Liver (tissue), 9 donors: Measurements from ENCODE around the gene CHID1. TPM values are rescaled to one million over a fixed set of nuclear protein-coding genes. Genes with fewer than 3 reads are reported as not detected.

Experiments used
- DNase-seq: peaks from one replicate; pipeline ENCODE4 v3.0.0-alpha.2; 2017; ENCODE audit warnings: low spot score
- H3K27ac ChIP-seq, 2 donors: one replicate each; pipeline ENCODE4 v1.7.0; 2013; ENCODE audit warnings: inconsistent platforms in 2 of 2, low read length in 2 of 2, control low read depth in 1 of 2, low read depth in 1 of 2, mild to moderate bottlenecking in 1 of 2
- H3K27me3 ChIP-seq, 4 donors: one replicate each; pipeline versions ENCODE4 v1.6.1 to v1.7.0; 2013; ENCODE audit warnings: low read length in 3 of 4, inconsistent platforms in 1 of 4, mild to moderate bottlenecking in 1 of 4, moderate library complexity in 1 of 4; ENCODE audit not compliant: control insufficient read depth in 4 of 4, insufficient read depth in 4 of 4
- H3K36me3 ChIP-seq, 4 donors: one replicate each; pipeline versions ENCODE4 v1.6.1 to v1.7.0; 2013; ENCODE audit warnings: low read length in 3 of 4, mild to moderate bottlenecking in 3 of 4, low read depth in 1 of 4, moderate library complexity in 1 of 4; ENCODE audit not compliant: control insufficient read depth in 4 of 4, insufficient read depth in 3 of 4
- H3K4me1 ChIP-seq, 4 donors: one replicate each; pipeline versions ENCODE4 v1.6.1 to v1.7.0; 2013; ENCODE audit warnings: low read length in 3 of 4, mild to moderate bottlenecking in 3 of 4, moderate library complexity in 1 of 4; ENCODE audit not compliant: control insufficient read depth in 4 of 4, insufficient read depth in 4 of 4
- H3K4me3 ChIP-seq, 3 donors: one replicate each; pipeline versions ENCODE4 v1.6.1 to v1.7.0; 2013; ENCODE audit warnings: low read length in 3 of 3, control low read depth in 1 of 3, low read depth in 1 of 3, mild to moderate bottlenecking in 1 of 3
- H3K9ac ChIP-seq, 2 donors: one replicate each; pipeline ENCODE4 v1.7.0; 2013; ENCODE audit warnings: low read length in 2 of 2, mild to moderate bottlenecking in 2 of 2, moderate library complexity in 2 of 2, control low read depth in 1 of 2, low read depth in 1 of 2
- H3K9me3 ChIP-seq, 4 donors: one replicate each; pipeline versions ENCODE4 v1.6.1 to v1.7.0; 2013; ENCODE audit warnings: low read length in 3 of 4; ENCODE audit not compliant: control insufficient read depth in 4 of 4
- EGR1 ChIP-seq, 2 donors: IDR thresholded peaks; 2 replicates each; pipeline ENCODE4 v1.6.1; 2016 to 2018; ENCODE audit warnings: antibody characterized with exemption in 2 of 2, low read depth in 2 of 2
- FOXA1 ChIP-seq: IDR thresholded peaks from 2 replicates; pipeline ENCODE4 v1.6.1; 2016; ENCODE audit warnings: antibody characterized with exemption
- FOXA2 ChIP-seq: IDR thresholded peaks from 2 replicates; pipeline ENCODE4 v1.6.1; 2016; ENCODE audit warnings: antibody characterized with exemption
- GABPA ChIP-seq, 2 donors: IDR thresholded peaks in 1 of 2; conservative IDR thresholded peaks in 1 of 2; 2 replicates each; pipeline ENCODE4 v1.6.1; 2016; ENCODE audit warnings: antibody characterized with exemption in 2 of 2, mild to moderate bottlenecking in 1 of 2, moderate library complexity in 1 of 2
- HNF4A ChIP-seq, 2 donors: conservative IDR thresholded peaks; 2 replicates each; pipeline ENCODE4 v1.6.1; 2016; ENCODE audit warnings: antibody characterized with exemption in 2 of 2, mild to moderate bottlenecking in 2 of 2
- HNF4G ChIP-seq: IDR thresholded peaks from 2 replicates; pipeline ENCODE4 v1.6.1; 2016; ENCODE audit warnings: antibody characterized with exemption
- JUND ChIP-seq, 2 donors: IDR thresholded peaks; 2 replicates each; pipeline ENCODE4 v1.6.1; 2016; ENCODE audit warnings: antibody characterized with exemption in 2 of 2
- NR2F2 ChIP-seq: IDR thresholded peaks from 2 replicates; pipeline ENCODE4 v1.6.1; 2016; ENCODE audit warnings: antibody characterized with exemption
- RAD21 ChIP-seq, 2 donors: IDR thresholded peaks; 2 replicates each; pipeline ENCODE4 v1.6.1; 2016; ENCODE audit warnings: antibody characterized with exemption in 2 of 2, mild to moderate bottlenecking in 2 of 2
- RXRA ChIP-seq, 2 donors: IDR thresholded peaks; 2 replicates each; pipeline ENCODE4 v1.6.1; 2017 to 2018; ENCODE audit warnings: antibody characterized with exemption in 2 of 2, mild to moderate bottlenecking in 1 of 2
- SP1 ChIP-seq: IDR thresholded peaks from 2 replicates; pipeline ENCODE4 v1.6.1; 2018; ENCODE audit warnings: antibody characterized with exemption, mild to moderate bottlenecking
- TAF1 ChIP-seq: conservative IDR thresholded peaks from 2 replicates; pipeline ENCODE4 v1.6.1; 2016; ENCODE audit warnings: antibody characterized with exemption, mild to moderate bottlenecking
- YY1 ChIP-seq: IDR thresholded peaks from 2 replicates; pipeline ENCODE4 v1.6.1; 2016; ENCODE audit warnings: antibody characterized with exemption, mild to moderate bottlenecking
- WGBS: extraction: QIAGEN DNeasy Blood & Tissue Kit; methylation state at CpG from one replicate; pipeline ENCODE4 v1.1.7; 2013; 5-methylcytosine and 5-hydroxymethylcytosine counted together
- polyA plus RNA-seq, 2 donors: library from polyadenylated mRNA; stranded (reverse) in 1 of 2; unstranded in 1 of 2; fragments of 200-250 nt in 1 of 2; fragments of >200 nt in 1 of 2; fragmentation: Nextera tagmentation in 1 of 2; extraction: Ambion mirVana in 1 of 2; gene quantifications; one replicate each; pipeline versions ENCODE4 v1.2.1 to v1.2.3, GENCODE V29; 2013 to 2015
- total RNA-seq, 2 donors: library from RNA; depleted of rRNA; stranded (reverse); fragments of >200 nt; gene quantifications; one replicate each; pipeline ENCODE4 v1.2.3, GENCODE V29; 2014
- TF ChIP-seq, protein P1 (sequence below): IDR thresholded peaks from 2 replicates; pipeline ENCODE4 v1.6.1; 2016; ENCODE audit warnings: antibody characterized with exemption, mild to moderate bottlenecking
- TF ChIP-seq, protein P2 (sequence below): IDR thresholded peaks from 2 replicates; pipeline ENCODE4 v1.6.1; 2016; ENCODE audit warnings: antibody characterized with exemption
- TF ChIP-seq, protein P3 (sequence below): fragments of 150-350 bp; IDR thresholded peaks from 2 replicates; pipeline ENCODE4 v1.5.1; 2017; ENCODE audit warnings: improper control_type of control experiment, low read depth, low read length; ENCODE audit not compliant: missing input control
- TF ChIP-seq, protein P4 (sequence below): IDR thresholded peaks from 2 replicates; pipeline ENCODE4 v1.6.1; 2016; ENCODE audit warnings: antibody characterized with exemption
- TF ChIP-seq, protein P5 (sequence below): IDR thresholded peaks from 2 replicates; pipeline ENCODE4 v1.6.1; 2016; ENCODE audit warnings: antibody characterized with exemption
- donor health status: healthy.
- donor health status: healthy.
- donor health status: healthy.
- donor health status: healthy.
- donor health status: healthy.

The CHID1 gene
- total and polyA plus RNA-seq, 4 donors, result 39.5 to 68.8 (median 59.1) TPM

DNA sequence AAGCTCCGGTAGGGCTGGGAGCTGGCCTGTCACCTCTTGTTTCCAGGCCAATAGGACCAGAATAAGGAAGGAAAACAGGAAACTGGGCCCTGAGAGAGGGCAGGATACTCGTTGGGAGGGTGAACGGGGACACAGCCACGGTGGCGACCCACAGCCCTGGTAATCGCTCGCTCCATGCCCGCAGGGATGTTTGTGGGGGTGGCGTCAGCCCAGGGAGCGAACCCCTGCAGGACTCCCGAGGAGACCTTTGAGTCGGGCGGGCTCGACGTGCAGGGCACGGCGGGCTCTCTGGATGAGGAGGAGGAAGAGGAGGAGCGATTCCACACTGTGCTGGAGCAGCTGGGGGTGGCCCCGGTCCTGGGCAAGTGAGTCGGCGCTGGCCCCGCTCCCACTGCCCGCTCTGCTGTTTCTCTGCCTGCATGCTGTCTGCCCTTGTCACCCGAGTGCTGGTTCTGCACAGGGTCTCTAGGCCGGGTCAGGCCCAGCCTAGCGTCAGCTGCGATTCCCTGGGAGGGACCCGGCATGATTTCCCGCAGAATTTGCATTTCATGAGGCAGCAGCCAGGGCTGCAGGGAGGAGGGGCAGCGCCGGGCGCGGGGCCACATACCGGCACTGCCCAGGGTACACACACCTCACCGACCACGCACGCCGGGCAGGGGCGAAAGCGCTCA, 81.3 kb downstream of the CHID1 start:
- WGBS, result 18% methylated on average over 40 of the region's 40 CpGs
- peaks cover 0 to 5% (median 2%) of the 10 kb centered on the region in 4 donors for H3K36me3 ChIP-seq
- no peaks in the 10 kb centered on the region for H3K27me3 ChIP-seq
- H3K4me3 ChIP-seq, result peak overlapping the region in 1 of 3 donors; percentile 37
- peak overlapping the region in 1 of 2 donors; percentile 9 for H3K9ac ChIP-seq
- TF ChIP-seq TAF1 (no peak), EGR1 (IDR thresholded peaks at IDR 0.05; ENCODE audit: low read depth in 2 of 2) (no peak), SP1 (peak; percentile 56), GABPA (IDR thresholded peaks at IDR 0.05 in 1 of 2, conservative IDR thresholded peaks at IDR 0.05 in 1 of 2) (no peak), YY1 (no peak), RAD21 (IDR thresholded peaks at IDR 0.05) (no peak), HNF4A (conservative IDR thresholded peaks at IDR 0.05) (no peak), NR2F2 (peak; percentile 99), RXRA (IDR thresholded peaks at IDR 0.05) (peak; percentile 17 to 43), HNF4G (no peak), FOXA1 (no peak), FOXA2 (no peak), JUND (IDR thresholded peaks at IDR 0.05) (no peak)
- TF ChIP-seq, protein P1, sequence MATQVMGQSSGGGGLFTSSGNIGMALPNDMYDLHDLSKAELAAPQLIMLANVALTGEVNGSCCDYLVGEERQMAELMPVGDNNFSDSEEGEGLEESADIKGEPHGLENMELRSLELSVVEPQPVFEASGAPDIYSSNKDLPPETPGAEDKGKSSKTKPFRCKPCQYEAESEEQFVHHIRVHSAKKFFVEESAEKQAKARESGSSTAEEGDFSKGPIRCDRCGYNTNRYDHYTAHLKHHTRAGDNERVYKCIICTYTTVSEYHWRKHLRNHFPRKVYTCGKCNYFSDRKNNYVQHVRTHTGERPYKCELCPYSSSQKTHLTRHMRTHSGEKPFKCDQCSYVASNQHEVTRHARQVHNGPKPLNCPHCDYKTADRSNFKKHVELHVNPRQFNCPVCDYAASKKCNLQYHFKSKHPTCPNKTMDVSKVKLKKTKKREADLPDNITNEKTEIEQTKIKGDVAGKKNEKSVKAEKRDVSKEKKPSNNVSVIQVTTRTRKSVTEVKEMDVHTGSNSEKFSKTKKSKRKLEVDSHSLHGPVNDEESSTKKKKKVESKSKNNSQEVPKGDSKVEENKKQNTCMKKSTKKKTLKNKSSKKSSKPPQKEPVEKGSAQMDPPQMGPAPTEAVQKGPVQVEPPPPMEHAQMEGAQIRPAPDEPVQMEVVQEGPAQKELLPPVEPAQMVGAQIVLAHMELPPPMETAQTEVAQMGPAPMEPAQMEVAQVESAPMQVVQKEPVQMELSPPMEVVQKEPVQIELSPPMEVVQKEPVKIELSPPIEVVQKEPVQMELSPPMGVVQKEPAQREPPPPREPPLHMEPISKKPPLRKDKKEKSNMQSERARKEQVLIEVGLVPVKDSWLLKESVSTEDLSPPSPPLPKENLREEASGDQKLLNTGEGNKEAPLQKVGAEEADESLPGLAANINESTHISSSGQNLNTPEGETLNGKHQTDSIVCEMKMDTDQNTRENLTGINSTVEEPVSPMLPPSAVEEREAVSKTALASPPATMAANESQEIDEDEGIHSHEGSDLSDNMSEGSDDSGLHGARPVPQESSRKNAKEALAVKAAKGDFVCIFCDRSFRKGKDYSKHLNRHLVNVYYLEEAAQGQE, result no peak
- TF ChIP-seq, protein P2, sequence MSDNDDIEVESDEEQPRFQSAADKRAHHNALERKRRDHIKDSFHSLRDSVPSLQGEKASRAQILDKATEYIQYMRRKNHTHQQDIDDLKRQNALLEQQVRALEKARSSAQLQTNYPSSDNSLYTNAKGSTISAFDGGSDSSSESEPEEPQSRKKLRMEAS, result no peak
- TF ChIP-seq, protein P3, sequence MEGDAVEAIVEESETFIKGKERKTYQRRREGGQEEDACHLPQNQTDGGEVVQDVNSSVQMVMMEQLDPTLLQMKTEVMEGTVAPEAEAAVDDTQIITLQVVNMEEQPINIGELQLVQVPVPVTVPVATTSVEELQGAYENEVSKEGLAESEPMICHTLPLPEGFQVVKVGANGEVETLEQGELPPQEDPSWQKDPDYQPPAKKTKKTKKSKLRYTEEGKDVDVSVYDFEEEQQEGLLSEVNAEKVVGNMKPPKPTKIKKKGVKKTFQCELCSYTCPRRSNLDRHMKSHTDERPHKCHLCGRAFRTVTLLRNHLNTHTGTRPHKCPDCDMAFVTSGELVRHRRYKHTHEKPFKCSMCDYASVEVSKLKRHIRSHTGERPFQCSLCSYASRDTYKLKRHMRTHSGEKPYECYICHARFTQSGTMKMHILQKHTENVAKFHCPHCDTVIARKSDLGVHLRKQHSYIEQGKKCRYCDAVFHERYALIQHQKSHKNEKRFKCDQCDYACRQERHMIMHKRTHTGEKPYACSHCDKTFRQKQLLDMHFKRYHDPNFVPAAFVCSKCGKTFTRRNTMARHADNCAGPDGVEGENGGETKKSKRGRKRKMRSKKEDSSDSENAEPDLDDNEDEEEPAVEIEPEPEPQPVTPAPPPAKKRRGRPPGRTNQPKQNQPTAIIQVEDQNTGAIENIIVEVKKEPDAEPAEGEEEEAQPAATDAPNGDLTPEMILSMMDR, result no peak
- TF ChIP-seq, protein P4, sequence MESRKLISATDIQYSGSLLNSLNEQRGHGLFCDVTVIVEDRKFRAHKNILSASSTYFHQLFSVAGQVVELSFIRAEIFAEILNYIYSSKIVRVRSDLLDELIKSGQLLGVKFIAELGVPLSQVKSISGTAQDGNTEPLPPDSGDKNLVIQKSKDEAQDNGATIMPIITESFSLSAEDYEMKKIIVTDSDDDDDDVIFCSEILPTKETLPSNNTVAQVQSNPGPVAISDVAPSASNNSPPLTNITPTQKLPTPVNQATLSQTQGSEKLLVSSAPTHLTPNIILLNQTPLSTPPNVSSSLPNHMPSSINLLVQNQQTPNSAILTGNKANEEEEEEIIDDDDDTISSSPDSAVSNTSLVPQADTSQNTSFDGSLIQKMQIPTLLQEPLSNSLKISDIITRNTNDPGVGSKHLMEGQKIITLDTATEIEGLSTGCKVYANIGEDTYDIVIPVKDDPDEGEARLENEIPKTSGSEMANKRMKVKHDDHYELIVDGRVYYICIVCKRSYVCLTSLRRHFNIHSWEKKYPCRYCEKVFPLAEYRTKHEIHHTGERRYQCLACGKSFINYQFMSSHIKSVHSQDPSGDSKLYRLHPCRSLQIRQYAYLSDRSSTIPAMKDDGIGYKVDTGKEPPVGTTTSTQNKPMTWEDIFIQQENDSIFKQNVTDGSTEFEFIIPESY, result no peak
- TF ChIP-seq, protein P5, sequence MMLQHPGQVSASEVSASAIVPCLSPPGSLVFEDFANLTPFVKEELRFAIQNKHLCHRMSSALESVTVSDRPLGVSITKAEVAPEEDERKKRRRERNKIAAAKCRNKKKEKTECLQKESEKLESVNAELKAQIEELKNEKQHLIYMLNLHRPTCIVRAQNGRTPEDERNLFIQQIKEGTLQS, result no peak
- no peaks in the 10 kb centered on the region for H3K9me3 ChIP-seq
- no peak for DNase-seq
- peaks cover 51 to 90% (median 71%) of the 10 kb centered on the region in 4 donors for H3K4me1 ChIP-seq
- peak overlapping the region; percentile 14 to 43 for H3K27ac ChIP-seq
